ENCODE data around the gene ABI3BP. TPM values are rescaled to one million over a fixed set of nuclear protein-coding genes. Genes with fewer than 3 reads are reported as not detected.

The ABI3BP gene
- total RNA-seq, 2 donors from 2014 or later, result 16.4 to 34.6 TPM

GRCh38 chr3:100833483-100833882 is 159.7 kb downstream of the ABI3BP start:
- H3K4me3 ChIP-seq, result no peak overlapping the region
- DNase-seq, result no peak
- H3K27ac ChIP-seq, result no peak overlapping the region
- no peak overlapping the region for H3K9ac ChIP-seq (ENCODE audit: low read depth in 2 of 2, low read length in 2 of 2)
- H3K9me3 ChIP-seq, result no peaks in the 10 kb centered on the region
- H3K27me3 ChIP-seq, result no peaks in the 10 kb centered on the region
- intact Hi-C loops (cut with DNase I), result no loop called here
- H3K4me1 ChIP-seq, result no peaks in the 10 kb centered on the region
- no peaks in the 10 kb centered on the region for H3K36me3 ChIP-seq
- no peak for TF ChIP-seq CTCF (IDR thresholded peaks at IDR 0.05)

- no peak overlapping the region for H3K27ac ChIP-seq
- H3K36me3 ChIP-seq, result no peaks in the 10 kb centered on the region
- TF ChIP-seq CTCF (IDR thresholded peaks at IDR 0.05), result no peak
- intact Hi-C loops (cut with DNase I), result no loop called here
- no peak for DNase-seq
- no peaks in the 10 kb centered on the region for H3K27me3 ChIP-seq
- H3K9me3 ChIP-seq, result no peaks in the 10 kb centered on the region
- H3K4me1 ChIP-seq, result no peaks in the 10 kb centered on the region
- no peak overlapping the region for H3K9ac ChIP-seq (ENCODE audit: low read depth in 2 of 2, low read length in 2 of 2)
- H3K4me3 ChIP-seq, result no peak overlapping the region
Measured at GRCh38 chr3:100831629-100832028, 161.6 kb downstream of the ABI3BP start.

GRCh38 chr3:100830931-100831330 is 162.3 kb downstream of the ABI3BP start:
- Histone ChIP-seq H3K36me3 (no peaks in the 10 kb centered on the region), H3K4me1 (no peaks in the 10 kb centered on the region), H3K9ac (ENCODE audit: low read depth in 2 of 2, low read length in 2 of 2) (no peak overlapping the region), H3K9me3 (no peaks in the 10 kb centered on the region), H3K4me3 (no peak overlapping the region), H3K27ac (no peak overlapping the region), H3K27me3 (no peaks in the 10 kb centered on the region)
- intact Hi-C loops (cut with DNase I), result no loop called here
- TF ChIP-seq CTCF (IDR thresholded peaks at IDR 0.05), result no peak
- no peak for DNase-seq

GRCh38 chr3:100825574-100825973 is 167.6 kb downstream of the ABI3BP start:
- Histone ChIP-seq H3K27me3 (no peaks in the 10 kb centered on the region), H3K9me3 (no peaks in the 10 kb centered on the region), H3K4me1 (no peaks in the 10 kb centered on the region), H3K27ac (no peak overlapping the region), H3K4me3 (no peak overlapping the region), H3K36me3 (no peaks in the 10 kb centered on the region), H3K9ac (ENCODE audit: low read depth in 2 of 2, low read length in 2 of 2) (no peak overlapping the region)
- no peak for DNase-seq
- intact Hi-C loops (cut with DNase I), result no loop called here
- no peak for TF ChIP-seq CTCF (IDR thresholded peaks at IDR 0.05)

GRCh38 chr3:100815583-100815982 is 177.6 kb downstream of the ABI3BP start:
- Histone ChIP-seq H3K36me3 (no peaks in the 10 kb centered on the region), H3K27me3 (no peaks in the 10 kb centered on the region), H3K27ac (no peak overlapping the region), H3K4me1 (no peaks in the 10 kb centered on the region), H3K9ac (ENCODE audit: low read depth in 2 of 2, low read length in 2 of 2) (no peak overlapping the region), H3K9me3 (no peaks in the 10 kb centered on the region), H3K4me3 (no peak overlapping the region)
- intact Hi-C loops (cut with DNase I), result no loop called here
- TF ChIP-seq CTCF (IDR thresholded peaks at IDR 0.05), result no peak
- DNase-seq, result no peak

- H3K4me1 ChIP-seq, result no peaks in the 10 kb centered on the region
- H3K36me3 ChIP-seq, result no peaks in the 10 kb centered on the region
- TF ChIP-seq CTCF (IDR thresholded peaks at IDR 0.05), result no peak
- DNase-seq, result no peak
- no peak overlapping the region for H3K4me3 ChIP-seq
- H3K27ac ChIP-seq, result no peak overlapping the region
- H3K27me3 ChIP-seq, result no peaks in the 10 kb centered on the region
- H3K9ac ChIP-seq (ENCODE audit: low read depth in 2 of 2, low read length in 2 of 2), result no peak overlapping the region
- H3K9me3 ChIP-seq, result no peaks in the 10 kb centered on the region
- intact Hi-C loops (cut with DNase I), result no loop called here
Measured at GRCh38 chr3:100813828-100814227, 179.4 kb downstream of the ABI3BP start.

Data from colonic mucosa (tissue), 4 donors.